ENCODE results near the gene ITGAX.
"Not testable (repeated sequence)": the region's sequence is repeated elsewhere in the genome, so short reads cannot be mapped to it uniquely, and the experiment has no call there.

ITGAX gene

GRCh38 chr16:31410082-31410481 lies 55.1 kb downstream of the ITGAX start:
- no peak for DNase-seq (ENCODE audit: low read depth)

GRCh38 chr16:31411024-31411844 lies 56.3 kb downstream of the ITGAX start:
- DNase-seq (ENCODE audit: low read depth), result no peak

GRCh38 chr16:31412750-31413149 lies 57.8 kb downstream of the ITGAX start:
- no peak for DNase-seq (ENCODE audit: low read depth)

- no peak for DNase-seq (ENCODE audit: low read depth)
Observed at GRCh38 chr16:31413381-31413780, 58.4 kb downstream of the ITGAX start.

- no peak for DNase-seq (ENCODE audit: low read depth)
Observed at GRCh38 chr16:31413943-31414342, 59.0 kb downstream of the ITGAX start.

GRCh38 chr16:31414706-31415105 lies 59.7 kb downstream of the ITGAX start:
- DNase-seq (ENCODE audit: low read depth), result no peak

- DNase-seq (ENCODE audit: low read depth), result no peak
Observed at GRCh38 chr16:31416371-31416770, 61.4 kb downstream of the ITGAX start.

- DNase-seq (ENCODE audit: low read depth), result not testable (repeated sequence)
Observed at GRCh38 chr16:31417036-31417435, 62.1 kb downstream of the ITGAX start.

- DNase-seq (ENCODE audit: low read depth), result no peak
Observed at GRCh38 chr16:31417916-31418315, 62.9 kb downstream of the ITGAX start.

GRCh38 chr16:31420037-31420436 lies 65.1 kb downstream of the ITGAX start:
- no peak for DNase-seq (ENCODE audit: low read depth)

- peak; percentile 36 for DNase-seq (ENCODE audit: low read depth)
Observed at GRCh38 chr16:31421587-31421986, 66.6 kb downstream of the ITGAX start.

- no peak for DNase-seq (ENCODE audit: low read depth)
Observed at GRCh38 chr16:31423241-31423640, 68.3 kb downstream of the ITGAX start.

- no peak for DNase-seq (ENCODE audit: low read depth)
Observed at GRCh38 chr16:31423801-31424200, 68.8 kb downstream of the ITGAX start.

GRCh38 chr16:31427441-31428278 lies 72.7 kb downstream of the ITGAX start:
- peak; percentile 53 for DNase-seq (ENCODE audit: low read depth)

GRCh38 chr16:31428279-31428597 lies 73.3 kb downstream of the ITGAX start, which contains the start of gene COX6A2:
Gene COX6A2, minus strand, starts transcription at chr16:31428360. Its CDS starts 35 bp downstream, at chr16:31428325.
- DNase-seq (ENCODE audit: low read depth), result no peak

- DNase-seq (ENCODE audit: low read depth), result no peak
Observed at GRCh38 chr16:31428638-31429247, 73.8 kb downstream of the ITGAX start.

- no peak for DNase-seq (ENCODE audit: low read depth)
Observed at GRCh38 chr16:31429314-31429713, 74.3 kb downstream of the ITGAX start.

GRCh38 chr16:31429796-31430195 lies 74.8 kb downstream of the ITGAX start:
- DNase-seq (ENCODE audit: low read depth), result no peak

- DNase-seq (ENCODE audit: low read depth), result no peak
Observed at GRCh38 chr16:31430380-31431052, 75.5 kb downstream of the ITGAX start.

All from activated T-cell treated with anti-CD3 and anti-CD28 coated beads for 24 hours (primary cell).